Thoracic aorta (tissue), 2 donors: ENCODE results near the gene TIMM8B. TPM values are rescaled to one million over a fixed set of nuclear protein-coding genes. Genes with fewer than 3 reads are reported as not detected.

ENCODE experiments used
- ATAC-seq: fragments of 150-250 bp; one replicate; pipeline ENCODE4 v1.8.0; 2017; ENCODE audit warnings: low read depth; ENCODE audit not compliant: insufficient number of reproducible peaks, low FRiP score
- DNase-seq: peaks from one replicate; pipeline ENCODE4 v3.0.0-alpha.2; 2020; ENCODE audit warnings: low spot score
- H3K27ac ChIP-seq, 2 donors: fragments of 200-600 bp; sonication (generic); 1 replicate in 1 of 2; 2 replicates in 1 of 2; pipeline ENCODE4 v1.5.1; 2016; ENCODE audit warnings: mild to moderate bottlenecking in 2 of 2, moderate library complexity in 2 of 2
- H3K27me3 ChIP-seq: fragments of 200-600 bp; sonication (generic); replicated peaks from 2 replicates; pipeline ENCODE4 v1.6.0; 2016; ENCODE audit warnings: mild to moderate bottlenecking; ENCODE audit not compliant: insufficient read depth
- H3K36me3 ChIP-seq: fragments of 200-600 bp; sonication (generic); one replicate; pipeline ENCODE4 v1.5.1; 2016
- H3K4me1 ChIP-seq, 2 donors: fragments of 200-600 bp; sonication (generic); 1 replicate in 1 of 2; 2 replicates in 1 of 2; pipeline versions ENCODE4 v1.5.1 to v1.6.0; 2016; ENCODE audit warnings: low read depth in 2 of 2, mild to moderate bottlenecking in 1 of 2; ENCODE audit not compliant: control insufficient read depth in 1 of 2
- H3K4me3 ChIP-seq: fragments of 200-600 bp; sonication (generic); 2 replicates; pipeline ENCODE4 v1.5.1; 2016; ENCODE audit warnings: mild to moderate bottlenecking
- H3K9me3 ChIP-seq: fragments of 200-600 bp; sonication (generic); 2 replicates; pipeline ENCODE4 v1.5.1; 2016
- CTCF ChIP-seq: fragments of 200-600 bp; sonication (generic); IDR thresholded peaks from one replicate; pipeline ENCODE4 v1.5.1; 2019; ENCODE audit warnings: antibody characterized with exemption
- total RNA-seq, 2 donors: library from RNA; depleted of rRNA; stranded (reverse); fragments of >200 nt; gene quantifications; one replicate each; pipeline versions ENCODE4 v1.1.0 to v1.2.3, GENCODE V29; 2016

TIMM8B gene
- total RNA-seq, 2 donors from 2014 or later = 16.0 to 23.8 TPM

GRCh38 chr11:112082729-112083128 lies 3.8 kb downstream of the TIMM8B start:
- H3K36me3 ChIP-seq = peaks cover 48% of the 10 kb centered on the region
- no peak overlapping the region for H3K27ac ChIP-seq
- no peaks in the 10 kb centered on the region for H3K27me3 ChIP-seq
- TF ChIP-seq CTCF = no peak
- DNase-seq (no peak), ATAC-seq (no peak)
- H3K9me3 ChIP-seq = no peaks in the 10 kb centered on the region
- H3K4me1 ChIP-seq = peaks cover 9 to 18% of the 10 kb centered on the region in 2 donors
- no peak overlapping the region for H3K4me3 ChIP-seq

- peak; percentile 67 for ATAC-seq
Observed at GRCh38 chr11:112073941-112074811, 12.4 kb downstream of the TIMM8B start, which contains the start of the genes NKAPD1 and PIH1D2. NKAPD1 (plus strand) TSS chr11:112074299; CDS start chr11:112075575, 1,276 bp downstream. PIH1D2 (minus strand) TSS chr11:112074017; CDS start chr11:112073174, 843 bp downstream.

GRCh38 chr11:112062923-112063322 lies 23.6 kb downstream of the TIMM8B start:
- Histone ChIP-seq H3K36me3 (peaks cover 12% of the 10 kb centered on the region), H3K27ac (no peak overlapping the region), H3K9me3 (no peaks in the 10 kb centered on the region), H3K27me3 (no peaks in the 10 kb centered on the region), H3K4me1 (no peaks in the 10 kb centered on the region), H3K4me3 (no peak overlapping the region)
- ATAC-seq = no peak
- TF ChIP-seq CTCF = no peak
- DNase-seq = no peak

More at GRCh38 chr11:112073941-112074811, 12.4 kb downstream of the TIMM8B start, which contains the start of the genes NKAPD1 and PIH1D2:
- Histone ChIP-seq H3K27ac (peak within 1 kb of the TSS; percentile 75 to 94), H3K4me3 (peak within 1 kb of the TSS; percentile 99), H3K4me1 (peaks cover 16 to 18% of the 10 kb centered on the region in 2 donors), H3K9me3 (no peaks in the 10 kb centered on the region), H3K27me3 (no peaks in the 10 kb centered on the region), H3K36me3 (peaks cover 11% of the 10 kb centered on the region)
- peak; percentile 51 for DNase-seq
- no peak for TF ChIP-seq CTCF

- H3K27ac ChIP-seq = no peak overlapping the region
- no peak for TF ChIP-seq CTCF
- ATAC-seq (no peak), DNase-seq (no peak)
- H3K9me3 ChIP-seq = no peaks in the 10 kb centered on the region
- no peaks in the 10 kb centered on the region for H3K27me3 ChIP-seq
- no peaks in the 10 kb centered on the region for H3K4me1 ChIP-seq
- no peak overlapping the region for H3K4me3 ChIP-seq
- H3K36me3 ChIP-seq = peaks cover 25% of the 10 kb centered on the region
Observed at GRCh38 chr11:112058103-112058502, 28.5 kb downstream of the TIMM8B start.

GRCh38 chr11:112057170-112057569 lies 29.4 kb downstream of the TIMM8B start:
- H3K27me3 ChIP-seq = no peaks in the 10 kb centered on the region
- ATAC-seq (no peak), DNase-seq (no peak)
- no peak overlapping the region for H3K27ac ChIP-seq
- peaks cover 32% of the 10 kb centered on the region for H3K36me3 ChIP-seq
- no peak for TF ChIP-seq CTCF
- no peaks in the 10 kb centered on the region for H3K4me1 ChIP-seq
- no peak overlapping the region for H3K4me3 ChIP-seq
- H3K9me3 ChIP-seq = no peaks in the 10 kb centered on the region
